Fibroblast of skin of back (primary cell): ENCODE results near the gene UNC45A. TPM values are rescaled to one million over a fixed set of nuclear protein-coding genes. Genes with fewer than 3 reads are reported as not detected.
"Not testable (repeated sequence)": the region's sequence is repeated elsewhere in the genome, so short reads cannot be mapped to it uniquely, and the experiment has no call there.

Experiments used
- DNase-seq: peaks from one replicate; pipeline ENCODE4 v3.0.0-alpha.2; 2013
- polyA plus RNA-seq, 2 experiments: library from polyadenylated mRNA; unstranded; fragments of 120-200 nt; gene quantifications; one replicate each; pipeline ENCODE4 v1.2.1, GENCODE V29; 2013; ENCODE audit not compliant: insufficient read length in 2 of 2

Gene UNC45A
- 72.3 TPM for polyA plus RNA-seq (2013, experiment 1 of 2; ENCODE audit: insufficient read length)
- polyA plus RNA-seq (2013, experiment 2 of 2; ENCODE audit: insufficient read length) = 55.7 TPM

- peak; percentile 85 for DNase-seq
Observed at GRCh38 chr15:90934949-90935751, at the start of gene UNC45A. Gene UNC45A (plus strand): TSS chr15:90935285. CDS start chr15:90935325, 40 bp downstream.

GRCh38 chr15:90885432-90886290, 49.4 kb upstream of the UNC45A start:
- DNase-seq = peak; percentile 62

GRCh38 chr15:90886291-90886614, 48.8 kb upstream of the UNC45A start:
- DNase-seq = no peak

GRCh38 chr15:90887037-90887481, 48.0 kb upstream of the UNC45A start:
- DNase-seq = no peak

GRCh38 chr15:90889313-90889730, 45.8 kb upstream of the UNC45A start:
- no peak for DNase-seq

GRCh38 chr15:90889736-90890456, 45.2 kb upstream of the UNC45A start:
- DNase-seq = no peak

- DNase-seq = no peak
Observed at GRCh38 chr15:90890839-90891238, 44.2 kb upstream of the UNC45A start.

GRCh38 chr15:90891346-90891949, 43.6 kb upstream of the UNC45A start:
- DNase-seq = no peak

GRCh38 chr15:90892023-90892422, 43.1 kb upstream of the UNC45A start:
- no peak for DNase-seq

GRCh38 chr15:90892498-90893174, 42.4 kb upstream of the UNC45A start:
- no peak for DNase-seq

- DNase-seq = no peak
Observed at GRCh38 chr15:90893175-90894090, 41.7 kb upstream of the UNC45A start.

- no peak for DNase-seq
Observed at GRCh38 chr15:90895571-90896117, 39.4 kb upstream of the UNC45A start.

GRCh38 chr15:90897131-90897655, 37.9 kb upstream of the UNC45A start:
- DNase-seq = not testable (repeated sequence)

GRCh38 chr15:90901175-90902039, 33.7 kb upstream of the UNC45A start:
- no peak for DNase-seq

- peak; percentile 80 for DNase-seq
Observed at GRCh38 chr15:90902040-90902839, 32.8 kb upstream of the UNC45A start.

GRCh38 chr15:90902840-90903732, 32.0 kb upstream of the UNC45A start, which contains the start of gene MAN2A2:
Gene MAN2A2 (plus strand): TSS chr15:90903302. CDS start chr15:90904208, 906 bp downstream.
- peak; percentile 53 for DNase-seq
